GF-D8 (cell line): ENCODE measurements around the gene SLC47A2.

Source experiments
- DNase-seq: peaks from one replicate; lab custom pipeline; 2025; lab: John Stamatoyannopoulos, UW

SLC47A2 gene

DNA sequence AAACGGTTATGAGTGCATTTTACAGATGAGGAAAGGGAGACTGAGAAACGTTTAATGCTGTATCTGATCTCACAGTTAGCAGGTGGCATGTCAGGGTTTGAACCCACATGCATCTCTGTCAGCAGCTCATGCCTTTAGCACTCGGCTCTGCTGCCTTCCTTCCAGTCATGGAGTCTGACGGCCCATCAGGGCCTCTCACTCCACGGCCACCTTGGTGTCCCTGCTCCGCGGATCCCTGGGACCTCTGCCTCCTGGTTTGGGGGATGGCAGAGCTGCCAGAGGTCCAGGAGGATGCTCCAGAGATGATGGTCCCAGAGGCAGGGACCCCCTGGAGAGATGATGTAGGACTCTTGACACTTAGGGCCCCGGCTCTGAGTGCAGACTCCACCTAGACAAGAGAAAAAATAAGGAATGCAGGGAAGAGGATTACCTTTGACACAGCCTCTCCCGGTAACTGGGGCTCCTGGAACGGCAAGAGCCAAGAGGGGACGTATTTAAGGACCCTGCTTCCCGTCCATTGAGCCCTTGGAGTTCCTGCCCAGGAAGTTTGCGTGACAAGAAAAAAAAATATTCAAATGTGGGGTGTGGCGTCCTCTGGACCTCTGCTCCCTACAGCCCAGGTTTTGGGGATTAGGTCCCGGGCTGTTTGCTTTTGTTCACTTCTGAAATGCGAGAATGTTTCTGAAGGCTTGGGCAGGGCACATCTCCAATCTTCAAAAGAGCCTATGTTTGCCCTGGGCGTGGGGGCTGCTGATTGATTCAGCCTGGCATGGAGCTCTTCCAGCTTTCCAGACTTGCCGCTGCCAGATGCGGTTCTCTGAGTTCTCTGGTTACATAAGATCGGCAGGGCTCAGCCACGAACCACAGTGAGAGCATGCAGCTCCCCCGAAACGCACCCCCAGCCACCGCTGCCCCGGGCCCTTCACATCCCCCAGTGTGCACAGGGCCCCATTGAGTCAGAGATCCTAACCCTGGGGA, 31.7 kb upstream of the SLC47A2 start, which contains the start of gene ALDH3A1:
ALDH3A1 (minus strand) TSS at position 470 of the 978 bp plus-strand sequence. CDS start 3,169 bp downstream, outside the sequence.
- DNase-seq: no peak

DNA sequence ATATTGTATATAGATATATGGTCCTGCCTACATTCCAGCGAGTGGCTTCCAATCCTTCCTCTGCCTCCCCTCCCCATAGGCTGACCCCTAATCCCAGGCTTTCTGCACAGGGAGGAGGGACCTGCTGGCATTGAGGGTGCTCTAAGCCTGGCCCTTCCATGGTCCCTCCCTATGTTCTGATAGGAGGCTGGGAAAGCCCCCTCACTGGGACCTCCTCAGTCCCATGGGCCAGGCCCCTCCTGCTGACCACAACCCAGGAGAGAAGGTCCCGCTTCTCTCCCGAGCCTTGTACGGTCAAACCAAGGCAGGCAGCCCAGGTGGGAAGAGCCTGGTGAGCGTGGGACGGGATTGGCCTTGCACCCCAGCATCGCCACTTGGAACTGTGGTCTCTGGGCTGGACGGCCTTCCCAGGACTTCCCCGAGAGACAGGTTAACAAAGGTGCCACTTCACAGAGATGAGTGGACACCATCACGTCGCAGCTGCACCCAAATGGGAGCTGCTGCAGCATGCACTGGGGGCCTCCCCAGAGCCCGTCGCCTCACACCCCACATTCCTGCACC, 30.9 kb upstream of the SLC47A2 start:
- no peak for DNase-seq

DNA sequence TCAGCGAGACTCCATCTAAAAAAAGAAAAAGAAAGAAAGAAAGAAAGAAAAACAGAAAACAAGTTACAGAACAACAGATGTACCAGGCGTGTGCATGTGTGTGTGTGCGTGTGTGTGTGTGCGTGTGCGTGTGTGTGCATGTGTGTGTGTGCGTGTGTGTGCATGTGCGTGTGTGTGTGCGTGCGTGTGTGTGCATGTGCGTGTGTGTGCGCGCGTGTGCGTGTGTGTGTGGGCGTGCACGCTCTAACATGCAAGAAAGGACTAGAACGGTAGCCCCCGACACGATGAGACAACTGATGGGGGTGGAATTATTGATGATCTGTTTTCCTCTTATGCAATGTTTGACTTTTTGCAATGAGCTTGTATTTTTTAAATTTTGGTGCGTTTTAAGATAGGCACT, 30.1 kb upstream of the SLC47A2 start:
- no peak for DNase-seq

DNA sequence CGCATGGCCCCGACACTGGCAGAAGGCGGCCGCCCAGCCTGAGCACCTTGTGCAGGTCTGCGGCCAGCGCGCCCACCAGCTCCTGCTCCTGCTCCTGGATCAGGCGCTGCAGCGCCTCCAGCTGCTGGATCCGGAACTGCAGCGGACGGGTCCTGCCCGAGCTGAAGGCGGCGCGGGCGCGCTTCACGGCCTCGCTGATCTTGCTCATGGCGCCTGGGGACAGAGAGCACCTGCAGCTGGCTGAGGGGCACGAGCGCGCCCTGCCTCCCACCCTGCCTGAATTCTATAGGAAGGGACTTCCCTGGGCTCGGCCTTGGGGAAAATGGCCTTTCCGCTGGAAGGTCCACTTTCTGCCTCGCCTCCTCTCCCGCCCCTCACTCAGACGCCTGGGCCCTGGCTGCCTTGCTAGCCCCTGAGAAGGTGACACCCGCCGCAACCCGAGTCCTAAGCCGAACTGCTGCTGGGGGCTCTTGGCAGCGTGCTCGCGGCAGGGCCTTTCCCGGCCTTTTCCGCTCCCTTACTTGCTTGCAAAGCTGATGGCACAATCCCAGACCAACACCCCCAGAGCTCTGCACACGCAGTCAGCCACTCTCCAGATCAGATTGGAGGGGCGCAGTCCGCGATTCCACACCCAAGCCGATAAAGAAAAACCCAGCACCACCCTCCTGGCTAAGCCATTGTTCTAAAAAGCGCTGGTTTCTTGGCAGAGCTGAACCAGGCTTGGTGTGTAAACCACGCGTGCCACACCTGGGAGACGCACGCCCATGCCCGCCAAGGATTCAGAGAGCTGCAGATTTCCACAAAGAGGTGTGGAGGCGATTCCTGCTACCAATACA, 28.8 kb upstream of the SLC47A2 start:
- no peak for DNase-seq

DNA sequence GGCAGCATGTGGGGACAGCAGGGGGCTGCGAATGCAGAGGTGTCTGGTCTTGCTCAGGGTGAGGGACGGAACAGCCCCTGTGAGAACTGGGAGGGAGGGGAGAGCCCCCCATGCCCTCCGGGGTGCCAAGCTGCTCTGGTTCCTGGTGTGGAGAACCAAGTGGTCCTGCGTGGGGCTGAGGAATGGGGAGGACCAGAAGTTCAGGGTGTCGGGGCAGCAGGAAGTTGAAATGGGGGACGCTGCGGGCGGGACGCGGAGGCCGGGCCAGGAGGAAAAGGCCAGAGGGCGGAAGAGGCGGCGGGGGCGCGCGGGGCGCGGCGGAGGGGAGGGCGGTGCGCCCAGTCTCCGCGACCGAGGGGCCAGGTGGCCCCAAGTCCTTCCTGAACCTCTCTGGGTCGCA, 28.1 kb upstream of the SLC47A2 start:
- no peak for DNase-seq

DNA sequence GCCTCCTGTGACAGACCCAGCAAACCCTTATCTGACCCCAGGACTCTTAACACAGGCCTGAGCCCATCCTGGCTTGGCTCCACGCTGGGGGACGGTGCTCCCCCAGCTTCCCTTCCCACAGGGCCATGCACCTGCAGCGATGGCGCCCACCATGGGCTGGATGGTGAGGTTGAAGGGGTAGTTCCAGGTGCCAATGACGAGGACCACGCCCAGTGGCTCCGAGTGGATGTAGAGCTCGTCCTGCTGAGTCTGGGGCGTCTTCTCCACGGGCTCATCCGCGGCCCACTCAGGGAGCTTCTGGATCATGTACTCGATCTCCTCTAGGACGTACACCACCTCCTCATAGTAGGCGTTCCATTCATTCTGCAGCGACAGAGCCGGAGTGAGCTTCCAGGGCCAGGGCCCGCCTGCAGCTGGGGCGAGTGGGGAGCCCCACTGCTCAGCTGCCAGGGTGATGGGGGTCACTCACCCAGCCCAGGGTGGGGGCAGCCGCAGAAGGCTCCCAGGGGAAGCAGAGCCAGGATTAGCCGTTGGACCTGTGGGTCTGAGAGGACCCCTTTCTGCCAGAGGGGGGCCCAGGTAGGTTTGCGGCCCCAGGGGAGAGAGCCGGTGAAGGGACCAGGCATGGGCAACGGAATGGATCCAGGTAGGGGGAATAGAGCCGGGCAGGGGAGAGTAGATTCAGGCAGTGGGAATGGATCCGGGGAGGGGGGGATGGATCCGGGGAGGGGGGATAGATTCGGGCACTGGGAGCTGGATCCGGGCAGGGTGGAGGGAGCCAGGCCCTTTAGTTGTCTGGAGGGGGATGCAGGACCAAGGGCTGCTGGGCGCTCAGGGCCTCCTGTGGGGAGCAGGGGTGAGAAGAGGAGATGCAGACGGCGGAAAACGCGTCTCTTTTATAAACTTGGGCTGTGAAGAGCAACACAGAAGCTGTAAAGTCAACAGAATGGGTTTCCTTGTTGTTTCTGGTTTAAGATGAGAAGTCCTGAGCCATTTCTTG, 27.0 kb upstream of the SLC47A2 start:
- DNase-seq: no peak

DNA sequence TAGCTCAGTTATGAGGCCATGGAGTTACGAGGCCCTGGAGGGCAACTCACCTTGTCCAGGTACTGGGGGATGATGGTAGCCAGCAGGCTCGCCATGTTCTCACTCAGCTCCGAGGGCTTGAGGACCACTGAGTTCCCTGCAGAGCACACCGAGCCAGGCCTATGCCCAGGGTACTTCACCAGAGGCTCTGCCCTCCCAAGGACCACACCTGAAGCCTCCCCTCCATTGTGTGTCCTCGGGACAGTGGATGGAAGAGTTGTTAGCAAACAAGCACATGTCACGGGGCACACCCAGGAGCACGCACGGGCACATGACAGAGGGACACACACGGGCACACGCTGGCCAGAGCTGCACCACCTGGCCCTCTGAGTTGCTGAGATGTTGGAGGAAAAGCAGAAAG, 26.1 kb upstream of the SLC47A2 start:
- no peak for DNase-seq

DNA sequence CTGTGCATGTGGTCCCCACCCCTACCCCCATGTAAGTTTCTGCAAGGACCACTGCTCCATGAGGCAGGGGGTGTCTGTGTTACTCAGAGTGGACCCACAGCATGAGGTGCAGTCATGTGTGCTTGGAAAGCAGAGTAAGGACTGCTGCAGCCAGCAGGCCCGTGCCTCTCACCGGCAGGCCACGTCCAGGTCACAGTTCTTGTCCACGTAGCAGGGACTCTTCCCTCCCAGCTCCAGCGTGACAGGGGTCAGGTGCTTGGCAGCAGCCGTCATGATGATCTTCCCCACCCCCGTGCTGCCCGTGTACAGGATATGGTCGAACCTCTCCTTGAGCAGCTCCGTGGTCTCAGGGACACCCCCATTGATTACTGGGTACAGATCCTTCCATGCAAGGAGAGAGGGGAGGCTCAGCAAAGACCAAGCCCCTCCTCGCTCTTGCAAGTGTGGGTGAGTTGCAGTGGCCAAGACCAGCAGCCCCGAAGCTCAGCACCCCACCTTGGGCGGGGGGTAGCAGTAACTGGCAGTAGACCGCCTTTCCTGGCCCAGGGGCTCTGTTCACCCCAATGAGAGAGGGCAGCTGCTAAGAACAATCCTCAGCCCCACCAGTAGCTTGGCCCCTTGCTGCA, 25.6 kb upstream of the SLC47A2 start:
- no peak for DNase-seq

DNA sequence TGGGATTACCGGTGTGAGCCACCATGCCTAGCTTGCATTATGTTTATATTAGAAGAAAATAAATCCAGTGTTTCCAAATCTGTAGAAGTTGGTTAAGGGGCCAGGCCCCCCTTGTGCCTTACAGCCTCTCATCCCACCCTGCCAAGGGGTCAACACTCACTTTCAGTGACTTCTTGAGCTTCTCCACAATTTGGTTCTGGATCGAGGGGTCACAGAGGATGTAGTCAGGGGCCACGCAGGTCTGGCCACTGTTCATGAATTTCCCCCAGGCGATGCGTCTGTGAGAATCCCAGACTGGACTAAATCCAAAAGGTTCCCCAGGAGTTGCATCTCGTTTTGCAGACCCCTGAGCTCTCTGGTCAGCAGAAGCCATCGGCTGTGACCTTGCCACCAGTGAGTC, 24.5 kb upstream of the SLC47A2 start:
- DNase-seq: no peak

DNA sequence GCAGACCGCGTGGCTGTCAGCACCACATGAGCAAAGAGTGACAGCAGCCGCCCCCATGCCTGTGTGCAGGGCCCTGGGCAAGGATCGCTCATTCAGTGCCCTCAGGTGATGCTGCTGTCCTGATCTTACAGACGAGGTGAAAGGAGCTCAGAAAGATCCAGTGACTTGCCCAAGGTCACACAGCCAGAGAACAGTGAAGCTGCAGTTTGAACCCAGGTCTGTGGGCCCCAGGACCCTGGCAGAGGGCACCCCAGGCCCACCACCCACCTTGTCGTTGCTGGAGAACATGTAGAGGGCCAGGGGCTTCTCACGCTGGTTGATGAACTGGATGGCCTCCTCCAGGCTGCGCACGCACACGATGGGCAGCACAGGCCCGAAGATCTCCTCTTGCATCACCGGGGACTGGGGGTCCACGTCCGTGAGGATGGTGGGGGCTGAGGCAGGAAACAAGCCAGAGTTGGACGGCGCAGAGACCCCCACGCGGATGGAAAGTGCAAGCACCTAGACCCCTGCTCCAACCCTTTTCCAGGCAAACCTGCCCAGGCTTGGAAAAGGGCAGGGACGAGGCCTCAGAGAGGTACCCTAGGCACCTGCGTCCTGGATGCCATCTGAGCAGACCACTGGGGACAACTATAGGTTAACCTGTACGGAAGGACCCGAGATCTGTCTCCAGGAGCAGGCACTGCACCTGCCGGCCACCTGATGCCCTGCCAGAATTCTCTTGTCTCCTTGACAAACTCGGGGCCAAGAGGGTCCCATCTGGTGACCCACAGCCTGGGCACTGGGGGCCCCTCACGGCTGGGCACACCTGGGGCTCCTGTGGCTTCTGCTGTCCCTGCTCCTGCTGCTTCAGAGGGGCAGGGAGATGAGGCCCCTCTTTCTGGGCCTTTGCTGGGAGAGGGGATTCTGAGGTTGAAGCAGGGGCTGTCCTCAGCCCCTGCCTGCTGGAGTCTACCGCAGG, 23.1 kb upstream of the SLC47A2 start:
- DNase-seq: no peak

DNA sequence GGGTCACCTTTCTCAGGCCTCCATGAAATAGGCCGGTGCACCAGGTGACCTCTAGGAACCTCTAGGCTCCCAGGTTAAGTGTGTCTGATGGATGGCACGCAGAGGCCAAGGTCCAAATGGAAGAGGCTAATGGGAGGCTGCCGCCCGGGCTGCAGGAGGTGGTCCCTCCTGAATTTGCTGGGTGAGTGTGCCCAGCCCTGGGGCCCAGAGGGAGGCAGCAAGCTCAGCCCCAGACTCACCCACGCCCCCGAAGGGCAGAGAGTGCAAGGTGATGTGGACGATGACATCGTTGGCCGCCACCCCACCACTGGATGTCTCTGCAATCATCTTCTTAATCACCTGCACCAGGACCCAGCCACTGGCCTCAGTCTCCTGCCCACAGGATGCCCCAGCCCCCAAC, 22.4 kb upstream of the SLC47A2 start:
- DNase-seq: no peak

DNA sequence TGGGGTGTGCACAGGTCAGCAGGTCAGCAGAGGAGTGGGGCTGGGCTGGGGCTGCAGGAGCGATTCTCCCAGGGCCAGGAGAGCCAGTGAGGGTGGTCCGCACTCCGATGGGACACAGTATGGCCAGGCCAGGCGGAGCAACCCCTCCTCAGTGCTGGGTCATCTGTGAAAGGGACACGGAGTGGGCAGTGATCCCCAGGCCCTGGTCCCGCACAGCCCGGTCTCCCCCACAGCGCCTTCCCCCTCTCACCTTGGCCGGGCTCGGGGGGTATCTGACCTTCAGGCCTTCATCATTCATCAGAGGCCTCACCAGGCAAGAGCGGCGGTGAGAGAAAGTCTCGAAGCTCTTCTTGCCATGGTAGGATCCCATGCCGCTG, 21.7 kb upstream of the SLC47A2 start:
- no peak for DNase-seq

DNA sequence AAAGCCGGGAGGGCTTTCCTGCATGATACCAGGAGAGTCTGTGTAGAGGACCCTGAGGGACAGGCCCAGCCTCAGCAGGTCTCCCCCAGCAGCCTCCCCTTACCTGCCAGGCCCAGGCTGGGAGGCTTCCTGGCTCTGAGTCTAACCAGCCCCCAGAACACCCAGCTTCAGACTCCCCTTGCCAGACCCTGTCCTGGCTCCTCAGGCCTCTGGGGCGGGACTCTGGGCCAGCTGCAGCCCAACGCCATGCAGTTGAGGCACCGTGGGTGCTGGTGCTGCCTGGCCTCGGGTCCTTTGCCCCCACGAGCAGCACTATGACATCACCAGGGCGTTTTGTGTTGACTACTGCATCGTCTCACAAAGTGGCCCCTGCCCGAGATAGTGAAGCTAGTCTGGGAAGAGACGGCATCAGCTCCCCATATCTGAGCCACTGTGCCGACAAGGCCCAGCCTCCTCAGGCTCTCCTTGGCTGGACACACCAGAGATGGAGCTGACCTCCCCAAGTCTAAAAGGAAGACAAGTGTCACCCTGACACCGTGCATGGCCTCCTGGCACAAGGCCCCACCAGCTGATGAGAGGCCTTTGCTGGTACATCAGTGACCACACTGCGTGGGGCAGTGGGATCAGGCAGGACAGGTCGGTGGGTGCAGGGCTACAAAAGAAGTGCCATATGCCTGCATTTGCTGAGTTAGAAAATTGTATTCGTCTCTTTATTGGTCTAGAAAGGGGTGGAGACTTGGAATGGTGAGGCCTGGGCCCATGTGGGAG, 21.1 kb upstream of the SLC47A2 start:
- no peak for DNase-seq

DNA sequence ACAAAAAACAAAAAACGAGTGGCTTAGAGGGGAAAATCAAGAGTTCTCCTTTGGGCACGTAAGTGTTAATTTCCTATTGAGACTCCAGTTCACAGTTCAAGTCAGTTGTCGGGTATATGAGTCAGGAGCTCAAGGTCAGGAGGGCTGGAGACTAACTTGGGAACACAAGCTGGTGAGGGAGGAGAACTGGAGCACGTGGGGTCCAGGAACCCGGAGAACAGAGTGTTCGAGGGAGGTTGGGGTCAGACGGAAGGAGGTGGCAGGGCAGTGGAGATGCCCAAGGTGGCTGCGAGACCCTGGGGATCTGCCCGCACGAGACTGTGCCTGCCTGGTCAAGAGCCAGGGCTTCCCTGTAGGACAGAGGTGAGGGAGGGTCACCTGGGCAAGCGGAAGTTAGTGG, 19.7 kb upstream of the SLC47A2 start:
- no peak for DNase-seq

DNA sequence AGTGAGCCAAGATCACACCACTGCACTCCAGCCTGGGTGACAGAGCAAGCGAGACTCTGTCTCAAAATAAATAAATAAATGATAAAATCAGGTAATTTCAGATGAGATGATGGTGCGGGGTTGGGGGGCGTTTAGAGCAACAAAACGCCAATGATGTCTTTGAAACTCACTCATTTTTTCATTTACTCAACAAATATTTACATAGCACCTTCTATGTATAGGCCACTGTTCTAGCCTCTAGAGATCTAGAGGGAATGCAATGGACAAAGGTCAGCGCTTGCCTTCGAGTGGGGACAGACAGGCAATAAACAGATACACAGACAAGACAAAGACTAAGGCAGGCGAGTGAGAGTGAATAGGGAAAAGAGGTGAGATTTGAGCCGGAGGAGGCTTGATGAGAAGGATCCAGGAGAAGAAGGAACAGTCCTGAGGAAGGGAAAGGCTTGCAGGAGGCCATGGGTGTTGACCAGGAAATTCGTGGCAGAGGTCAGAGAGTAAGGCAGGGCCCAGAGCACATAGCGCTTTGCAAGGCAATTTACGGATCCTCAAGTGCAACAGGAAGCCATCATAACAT, 17.7 kb upstream of the SLC47A2 start:
- no peak for DNase-seq

DNA sequence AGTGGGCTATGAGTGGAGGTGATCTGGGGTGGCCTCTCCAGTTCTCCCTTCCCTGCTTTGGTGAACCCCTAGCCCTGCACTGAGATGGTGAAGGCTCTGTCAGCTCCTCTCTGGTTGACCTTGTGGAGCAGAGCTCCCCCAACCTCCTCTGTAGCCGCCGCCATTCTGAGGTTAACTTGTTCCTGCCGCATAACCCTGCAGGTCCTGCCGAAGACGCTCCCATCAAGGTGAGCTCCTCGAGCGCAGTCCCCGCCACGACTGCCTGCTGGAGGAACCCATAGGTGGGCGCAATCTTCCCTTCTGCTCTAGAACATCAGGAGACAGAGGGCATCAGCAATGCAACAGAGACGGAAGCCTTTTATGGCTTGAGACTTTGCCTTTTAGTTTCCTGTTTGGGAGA, 15.2 kb upstream of the SLC47A2 start:
- no peak for DNase-seq

DNA sequence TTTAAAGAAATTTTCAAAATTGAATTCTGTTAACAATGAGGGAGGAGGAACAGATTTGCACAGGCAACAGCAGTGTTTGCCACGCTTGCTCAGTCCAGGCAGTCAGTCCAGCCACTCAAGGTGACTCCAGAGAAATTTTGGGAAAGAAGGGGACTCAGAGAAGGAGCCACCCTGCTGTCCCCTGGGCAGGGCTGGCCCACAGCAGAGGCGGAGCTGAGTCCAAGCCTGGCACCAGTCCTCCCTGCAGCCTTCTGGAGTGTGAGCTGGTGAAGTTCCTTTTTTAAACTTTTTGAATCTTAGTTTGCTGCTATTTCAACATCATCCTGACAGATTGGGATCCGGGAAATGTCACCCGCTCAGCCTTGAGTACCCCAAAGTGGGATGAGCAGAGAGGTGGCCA, 14.5 kb upstream of the SLC47A2 start:
- no peak for DNase-seq

DNA sequence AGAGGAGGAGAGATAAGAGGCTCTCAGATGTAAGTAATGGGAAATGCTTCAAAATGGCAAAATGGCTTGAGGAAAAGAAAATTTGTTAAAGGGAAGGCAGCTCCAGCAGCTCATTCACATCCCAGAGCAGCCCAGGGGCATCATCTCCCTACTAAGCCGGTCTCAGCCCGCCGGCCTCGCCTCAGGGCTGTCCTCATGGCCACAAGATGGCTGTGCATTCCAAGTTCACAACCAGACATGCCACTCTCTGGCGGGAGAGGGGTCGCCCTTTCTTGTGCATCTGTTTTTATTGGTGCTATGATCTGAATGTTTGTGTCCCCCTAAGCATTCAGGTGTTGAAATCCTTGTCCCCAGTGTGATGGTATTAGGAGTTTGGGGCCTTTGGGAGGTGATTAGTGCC, 13.5 kb upstream of the SLC47A2 start:
- DNase-seq: no peak

DNA sequence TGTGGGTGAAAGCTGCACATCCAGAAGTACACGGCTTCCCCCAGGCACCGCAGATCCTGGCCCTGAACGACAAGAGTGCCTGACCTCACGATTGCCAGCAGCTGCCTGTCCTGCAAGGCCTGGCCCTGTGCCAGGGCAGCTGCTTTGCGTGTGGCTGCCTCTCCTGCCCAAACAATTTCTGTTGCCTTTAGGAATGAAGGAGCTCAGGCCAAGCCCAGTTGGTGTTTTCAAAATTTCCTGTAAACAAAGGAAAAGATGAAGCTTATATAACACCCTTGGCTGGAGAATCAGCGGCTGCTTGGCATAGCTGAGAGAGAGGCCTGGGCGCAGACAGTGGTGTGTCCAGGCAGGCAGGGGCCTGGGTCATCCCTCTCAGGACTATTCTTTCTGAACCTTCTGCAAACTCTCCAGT, 11.7 kb upstream of the SLC47A2 start:
- no peak for DNase-seq
